AG04449 (cell line): ENCODE results near the gene BCAS3.

Source experiments
- CTCF ChIA-PET: fragments of 350-600 bp; formaldehyde crosslinking; extraction: SDS; loops from one replicate; lab custom pipeline; 2021; ENCODE audit warnings: antibody characterized with exemption; lab: Yijun Ruan, JAX
- POLR2A ChIA-PET: fragments of 400-600, 350-600 bp; formaldehyde crosslinking; extraction: SDS; loops from one replicate; lab custom pipeline; 2020; ENCODE audit warnings: antibody characterized with exemption, inconsistent platforms; lab: Yijun Ruan, JAX
- DNase-seq: peaks from one replicate; pipeline ENCODE4 v3.0.0-alpha.2; 2010; ENCODE audit warnings: low read depth, low spot score
- H3K4me3 ChIP-seq: 2 replicates; pipeline ENCODE4 v1.5.1; 2011; ENCODE audit warnings: low read depth, mild to moderate bottlenecking, control low read depth, low read length
- TF ChIP-seq, protein P1 (sequence below): IDR thresholded peaks from one replicate; pipeline ENCODE4 v1.5.1; 2011; ENCODE audit warnings: mild to moderate bottlenecking, moderate library complexity, low read length, control low read depth, inconsistent platforms; ENCODE audit not compliant: insufficient read depth; ENCODE audit errors: missing control alignments

BCAS3 gene

GRCh38 chr17:61047515-61047914, 369.9 kb downstream of the BCAS3 start:
- no peak for DNase-seq
- no peak overlapping the region for H3K4me3 ChIP-seq
- TF ChIP-seq, protein P1, sequence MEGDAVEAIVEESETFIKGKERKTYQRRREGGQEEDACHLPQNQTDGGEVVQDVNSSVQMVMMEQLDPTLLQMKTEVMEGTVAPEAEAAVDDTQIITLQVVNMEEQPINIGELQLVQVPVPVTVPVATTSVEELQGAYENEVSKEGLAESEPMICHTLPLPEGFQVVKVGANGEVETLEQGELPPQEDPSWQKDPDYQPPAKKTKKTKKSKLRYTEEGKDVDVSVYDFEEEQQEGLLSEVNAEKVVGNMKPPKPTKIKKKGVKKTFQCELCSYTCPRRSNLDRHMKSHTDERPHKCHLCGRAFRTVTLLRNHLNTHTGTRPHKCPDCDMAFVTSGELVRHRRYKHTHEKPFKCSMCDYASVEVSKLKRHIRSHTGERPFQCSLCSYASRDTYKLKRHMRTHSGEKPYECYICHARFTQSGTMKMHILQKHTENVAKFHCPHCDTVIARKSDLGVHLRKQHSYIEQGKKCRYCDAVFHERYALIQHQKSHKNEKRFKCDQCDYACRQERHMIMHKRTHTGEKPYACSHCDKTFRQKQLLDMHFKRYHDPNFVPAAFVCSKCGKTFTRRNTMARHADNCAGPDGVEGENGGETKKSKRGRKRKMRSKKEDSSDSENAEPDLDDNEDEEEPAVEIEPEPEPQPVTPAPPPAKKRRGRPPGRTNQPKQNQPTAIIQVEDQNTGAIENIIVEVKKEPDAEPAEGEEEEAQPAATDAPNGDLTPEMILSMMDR: no peak
- POLR2A ChIA-PET: no interaction called here
- CTCF ChIA-PET: no interaction called here

GRCh38 chr17:61048376-61049106, 370.9 kb downstream of the BCAS3 start:
- ChIA-PET POLR2A (no interaction called here), CTCF (no interaction called here)
- TF ChIP-seq, protein P1: no peak

DNA sequence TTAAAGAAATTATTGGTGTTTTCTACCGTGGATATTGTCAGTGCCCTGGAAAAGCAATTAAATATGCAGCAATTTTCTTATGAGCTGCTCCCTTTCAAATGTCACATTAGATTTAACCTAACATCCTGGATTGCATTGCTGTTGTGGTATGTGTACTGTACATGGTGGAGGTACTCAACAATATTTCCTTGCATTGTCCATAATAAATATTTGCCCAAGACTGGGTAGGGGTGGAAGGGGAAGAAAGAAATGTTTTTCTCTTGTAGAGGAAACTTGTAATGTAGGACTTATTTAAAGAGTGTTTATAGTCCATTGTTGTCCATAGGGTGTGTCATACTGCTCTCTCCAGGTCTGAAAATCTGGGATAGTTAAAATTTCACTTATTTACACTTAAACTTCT, 375.8 kb downstream of the BCAS3 start:
- POLR2A ChIA-PET: no interaction called here
- DNase-seq: no peak
- CTCF ChIA-PET: no interaction called here
- TF ChIP-seq, protein P1: no peak
- H3K4me3 ChIP-seq: no peak overlapping the region

More at GRCh38 chr17:61048376-61049106, 370.9 kb downstream of the BCAS3 start:
- no peak for DNase-seq
- no peak overlapping the region for H3K4me3 ChIP-seq

GRCh38 chr17:61054436-61054835, 376.8 kb downstream of the BCAS3 start:
- H3K4me3 ChIP-seq: no peak overlapping the region
- TF ChIP-seq, protein P1: no peak
- no peak for DNase-seq
- POLR2A ChIA-PET: no interaction called here
- CTCF ChIA-PET: interaction anchor here (1.1 kb wide), 1 partner anchor 358 kb away, joined by 3 read pairs; no protein-coding TSS in a partner anchor

GRCh38 chr17:61057257-61057656, 379.6 kb downstream of the BCAS3 start:
- TF ChIP-seq, protein P1: no peak
- no peak for DNase-seq
- ChIA-PET POLR2A (no interaction called here), CTCF (no interaction called here)
- H3K4me3 ChIP-seq: no peak overlapping the region

GRCh38 chr17:61058066-61058465, 380.4 kb downstream of the BCAS3 start:
- no peak for DNase-seq
- no peak overlapping the region for H3K4me3 ChIP-seq
- POLR2A ChIA-PET: no interaction called here
- TF ChIP-seq, protein P1: no peak
- CTCF ChIA-PET: no interaction called here
